Lower leg skin (tissue), 4 donors: ENCODE measurements around the gene CHRNA5. TPM values are rescaled to one million over a fixed set of nuclear protein-coding genes. Genes with fewer than 3 reads are reported as not detected.
"Not testable (repeated sequence)": the region's sequence is repeated elsewhere in the genome, so short reads cannot be mapped to it uniquely, and the experiment has no call there.

Experiments used
- DNase-seq, 2 donors: peaks; one replicate each; pipeline ENCODE4 v3.0.0-alpha.2; 2019; ENCODE audit warnings: low spot score in 2 of 2
- H3K4me3 ChIP-seq: fragments of 200-600 bp; sonication (generic); 2 replicates; pipeline ENCODE4 v1.5.1; 2017; ENCODE audit warnings: mild to moderate bottlenecking, low read depth; ENCODE audit not compliant: poor library complexity, severe bottlenecking
- POLR2A ChIP-seq, 2 donors: fragments of 450-650 bp; IDR thresholded peaks; one replicate each; pipeline ENCODE4 v1.6.1; 2016 to 2017; ENCODE audit warnings: antibody characterized with exemption in 2 of 2, mild to moderate bottlenecking in 1 of 2, moderate library complexity in 1 of 2
- WGBS, 2 donors: methylation state at CpG; one replicate each; pipeline ENCODE4 v1.1.5; 2018; 5-methylcytosine and 5-hydroxymethylcytosine counted together
- intact Hi-C: fragments of 100-400 bp; cut with DNase I; formaldehyde crosslinking; loops from one replicate; pipeline ENCODE4 v1.15.0; 2023; ENCODE audit warnings: low total_unique reads
- total RNA-seq, 4 donors: library from RNA; depleted of rRNA; stranded (reverse); fragments of >200 nt; gene quantifications; one replicate each; pipeline ENCODE4 v1.1.0, GENCODE V29; 2016
- TF ChIP-seq, protein P1 (sequence below), 3 donors: fragments of 450-650 bp; IDR thresholded peaks; one replicate each; pipeline ENCODE4 v1.5.1; 2016; ENCODE audit warnings: antibody characterized with exemption in 3 of 3, mild to moderate bottlenecking in 3 of 3, moderate library complexity in 2 of 3

CHRNA5 gene
- total RNA-seq, 4 donors from 2014 or later: 0.27 to 0.84 (median 0.64) TPM

DNA sequence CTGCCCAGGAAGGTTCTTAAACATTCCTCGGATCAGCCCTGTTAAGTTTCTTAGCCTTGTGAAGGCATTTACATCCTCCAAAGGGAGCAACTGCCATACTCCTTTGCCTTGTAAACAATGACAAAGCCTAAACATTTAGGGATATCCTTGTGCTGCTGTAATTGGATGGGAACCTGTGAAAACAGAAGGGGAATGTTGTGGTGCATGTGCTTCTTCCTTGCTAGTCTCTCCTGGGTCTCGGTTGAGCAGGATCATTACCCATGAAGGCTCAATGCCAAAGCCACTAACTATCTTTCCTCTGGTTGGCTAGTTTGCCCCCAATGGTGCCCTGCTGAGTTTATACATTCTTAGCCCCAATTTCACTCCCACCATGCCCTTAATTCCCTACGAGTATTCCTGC is 38.1 kb downstream of the CHRNA5 start:
- 71% methylated on average over 3 of the region's 3 CpGs for WGBS, 2 donors
- intact Hi-C loops: no loop called here
- DNase-seq: no peak
- H3K4me3 ChIP-seq: no peak overlapping the region
- no peak for TF ChIP-seq POLR2A (IDR thresholded peaks at IDR 0.05)
- TF ChIP-seq, protein P1, sequence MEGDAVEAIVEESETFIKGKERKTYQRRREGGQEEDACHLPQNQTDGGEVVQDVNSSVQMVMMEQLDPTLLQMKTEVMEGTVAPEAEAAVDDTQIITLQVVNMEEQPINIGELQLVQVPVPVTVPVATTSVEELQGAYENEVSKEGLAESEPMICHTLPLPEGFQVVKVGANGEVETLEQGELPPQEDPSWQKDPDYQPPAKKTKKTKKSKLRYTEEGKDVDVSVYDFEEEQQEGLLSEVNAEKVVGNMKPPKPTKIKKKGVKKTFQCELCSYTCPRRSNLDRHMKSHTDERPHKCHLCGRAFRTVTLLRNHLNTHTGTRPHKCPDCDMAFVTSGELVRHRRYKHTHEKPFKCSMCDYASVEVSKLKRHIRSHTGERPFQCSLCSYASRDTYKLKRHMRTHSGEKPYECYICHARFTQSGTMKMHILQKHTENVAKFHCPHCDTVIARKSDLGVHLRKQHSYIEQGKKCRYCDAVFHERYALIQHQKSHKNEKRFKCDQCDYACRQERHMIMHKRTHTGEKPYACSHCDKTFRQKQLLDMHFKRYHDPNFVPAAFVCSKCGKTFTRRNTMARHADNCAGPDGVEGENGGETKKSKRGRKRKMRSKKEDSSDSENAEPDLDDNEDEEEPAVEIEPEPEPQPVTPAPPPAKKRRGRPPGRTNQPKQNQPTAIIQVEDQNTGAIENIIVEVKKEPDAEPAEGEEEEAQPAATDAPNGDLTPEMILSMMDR (IDR thresholded peaks at IDR 0.05): no peak

DNA sequence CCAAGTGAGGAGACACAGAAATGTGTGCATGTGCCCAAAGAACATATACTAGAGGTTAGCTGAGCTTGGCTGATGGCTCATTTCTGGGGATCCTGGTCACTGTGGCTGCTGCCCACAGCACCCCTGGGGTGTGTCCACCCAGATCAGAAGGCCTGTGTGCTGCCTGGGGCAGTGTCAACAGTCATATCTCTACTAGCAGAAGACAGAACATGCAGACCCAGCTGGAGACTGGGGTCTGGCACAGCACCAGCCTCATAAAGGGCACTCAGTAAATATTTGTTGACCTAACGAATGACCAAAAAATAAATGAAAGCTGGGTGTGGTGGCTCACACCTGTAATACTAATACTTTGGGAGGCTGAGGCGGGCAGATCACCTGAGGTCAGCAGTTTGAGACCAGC is 39.1 kb downstream of the CHRNA5 start:
- TF ChIP-seq, protein P1 (IDR thresholded peaks at IDR 0.05): no peak
- no peak for TF ChIP-seq POLR2A (IDR thresholded peaks at IDR 0.05)
- 81 to 94% methylated on average over 2 of the region's 2 CpGs for WGBS, 2 donors
- H3K4me3 ChIP-seq: no peak overlapping the region
- intact Hi-C loops: no loop called here
- no peak for DNase-seq

- intact Hi-C loops: no loop called here
- no peak overlapping the region for H3K4me3 ChIP-seq
- 90 to 94% methylated on average over 5 of the region's 5 CpGs for WGBS, 2 donors
- DNase-seq: no peak
- no peak for TF ChIP-seq POLR2A (IDR thresholded peaks at IDR 0.05)
- TF ChIP-seq, protein P1 (IDR thresholded peaks at IDR 0.05): no peak
Observed at GRCh38 chr15:78605201-78605600, 39.9 kb downstream of the CHRNA5 start.

GRCh38 chr15:78605680-78606079 is 40.4 kb downstream of the CHRNA5 start:
- intact Hi-C loops: no loop called here

DNA sequence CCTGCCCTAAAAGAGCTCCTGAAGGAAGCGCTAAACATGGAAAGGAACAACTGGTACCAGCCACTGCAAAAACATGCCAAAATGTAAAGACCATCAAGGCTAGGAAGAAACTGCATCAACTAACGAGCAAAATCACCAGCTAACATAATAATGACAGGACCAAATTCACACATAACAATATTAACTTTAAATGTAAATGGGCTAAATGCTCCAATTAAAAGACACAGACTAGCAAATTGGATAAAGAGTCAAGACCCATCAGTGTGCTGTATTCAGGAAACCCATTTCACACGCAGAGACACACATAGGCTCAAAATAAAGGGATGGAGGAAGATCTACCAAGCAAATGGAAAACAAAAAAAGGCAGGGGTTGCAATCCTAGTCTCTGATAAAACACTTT is 44.2 kb downstream of the CHRNA5 start:
- H3K4me3 ChIP-seq, DNase-seq, intact Hi-C loops: not testable (repeated sequence)
- 90% methylated on average over 3 of the region's 3 CpGs for WGBS, 2 donors

More at GRCh38 chr15:78605680-78606079, 40.4 kb downstream of the CHRNA5 start:
- TF ChIP-seq, protein P1 (IDR thresholded peaks at IDR 0.05): no peak
- TF ChIP-seq POLR2A (IDR thresholded peaks at IDR 0.05): no peak
- no peak for DNase-seq
- H3K4me3 ChIP-seq: no peak overlapping the region
- WGBS, 2 donors: 88 to 94% methylated on average over 4 of the region's 4 CpGs

GRCh38 chr15:78614021-78614420 is 48.7 kb downstream of the CHRNA5 start:
- H3K4me3 ChIP-seq: no peak overlapping the region
- no peak for DNase-seq
- 40 to 54% methylated on average over 3 of the region's 3 CpGs for WGBS, 2 donors
- TF ChIP-seq POLR2A (IDR thresholded peaks at IDR 0.05): no peak
- TF ChIP-seq, protein P1 (IDR thresholded peaks at IDR 0.05): no peak
- intact Hi-C loops: no loop called here
